Measurements from ENCODE around the gene ZNF451. TPM values are rescaled to one million over a fixed set of nuclear protein-coding genes. Genes with fewer than 3 reads are reported as not detected.

ZNF451 gene
- total RNA-seq, 4 donors from 2014 or later: 51.1 to 62.8 (median 59.2) TPM

- Histone ChIP-seq H3K4me1 (peaks cover 0 to 23% (median 9%) of the 10 kb centered on the region in 4 donors), H3K4me3 (no peak overlapping the region), H3K9me3 (no peaks in the 10 kb centered on the region), H3K36me3 (peaks cover 0 to 8% (median 0%) of the 10 kb centered on the region in 3 donors), H3K27me3 (no peaks in the 10 kb centered on the region), H3K27ac (peak overlapping the region; percentile 13 to 81 (median 56))
- DNase-seq (ENCODE audit: low spot score in 2 of 2): peak; percentile 40 to 68
- 59 to 63% methylated on average over 11 of the region's 11 CpGs for WGBS, 2 donors
- no peak for TF ChIP-seq POLR2A (IDR thresholded peaks at IDR 0.05)
- TF ChIP-seq EP300 (IDR thresholded peaks at IDR 0.05): peak; percentile 11 to 50
- TF ChIP-seq CTCF (IDR thresholded peaks at IDR 0.05): no peak
Observed at GRCh38 chr6:57177545-57178265, 87.7 kb downstream of the ZNF451 start.

GRCh38 chr6:57180596-57180995, 90.6 kb downstream of the ZNF451 start:
- Histone ChIP-seq H3K9me3 (no peaks in the 10 kb centered on the region), H3K4me3 (no peak overlapping the region), H3K27ac (no peak overlapping the region), H3K36me3 (peaks cover 0 to 31% (median 0%) of the 10 kb centered on the region in 3 donors), H3K27me3 (no peaks in the 10 kb centered on the region), H3K4me1 (peaks cover 0 to 10% (median 4%) of the 10 kb centered on the region in 4 donors)
- 78 to 88% methylated on average over 3 of the region's 3 CpGs for WGBS, 2 donors
- no peak for DNase-seq (ENCODE audit: low spot score in 2 of 2)
- TF ChIP-seq CTCF (IDR thresholded peaks at IDR 0.05): no peak
- TF ChIP-seq POLR2A (IDR thresholded peaks at IDR 0.05): no peak

- no peak for TF ChIP-seq CTCF (IDR thresholded peaks at IDR 0.05)
- no peak for TF ChIP-seq EP300 (IDR thresholded peaks at IDR 0.05)
- no peak for TF ChIP-seq POLR2A (IDR thresholded peaks at IDR 0.05)
- H3K4me1 ChIP-seq: peaks cover 0 to 9% (median 3%) of the 10 kb centered on the region in 4 donors
- DNase-seq (ENCODE audit: low spot score in 2 of 2): no peak
- no peaks in the 10 kb centered on the region for H3K9me3 ChIP-seq
- WGBS, 2 donors: 66 to 80% methylated on average over 2 of the region's 2 CpGs
- no peaks in the 10 kb centered on the region for H3K27me3 ChIP-seq
- peaks cover 0 to 35% (median 0%) of the 10 kb centered on the region in 3 donors for H3K36me3 ChIP-seq
- H3K27ac ChIP-seq: no peak overlapping the region
- H3K4me3 ChIP-seq: no peak overlapping the region
Observed at GRCh38 chr6:57182017-57182432, 92.0 kb downstream of the ZNF451 start.

GRCh38 chr6:57183336-57183735, 93.3 kb downstream of the ZNF451 start:
- H3K4me1 ChIP-seq: peaks cover 0 to 2% (median 0%) of the 10 kb centered on the region in 4 donors
- no peak overlapping the region for H3K27ac ChIP-seq
- no peak for DNase-seq (ENCODE audit: low spot score in 2 of 2)

More at GRCh38 chr6:57183336-57183735, 93.3 kb downstream of the ZNF451 start:
- Histone ChIP-seq H3K36me3 (peaks cover 0 to 35% (median 0%) of the 10 kb centered on the region in 3 donors), H3K9me3 (no peaks in the 10 kb centered on the region), H3K27me3 (no peaks in the 10 kb centered on the region), H3K4me3 (no peak overlapping the region)
- TF ChIP-seq CTCF (IDR thresholded peaks at IDR 0.05): no peak
- TF ChIP-seq POLR2A (IDR thresholded peaks at IDR 0.05): no peak
- no peak for TF ChIP-seq EP300 (IDR thresholded peaks at IDR 0.05)
- WGBS, 2 donors: 90 to 97% methylated on average over 2 of the region's 2 CpGs

All from tibial nerve (tissue), 4 donors.